HG02943 (cell line): ENCODE results near the gene PM20D1.

Experiments used
- ATAC-seq: cut with Tn5 transposase; IDR thresholded peaks from one replicate; pipeline ENCODE4 v1.9.1; 2021; ENCODE audit warnings: mild to moderate bottlenecking, low read depth, moderate library complexity; ENCODE audit not compliant: unreplicated experiment

The PM20D1 gene

DNA sequence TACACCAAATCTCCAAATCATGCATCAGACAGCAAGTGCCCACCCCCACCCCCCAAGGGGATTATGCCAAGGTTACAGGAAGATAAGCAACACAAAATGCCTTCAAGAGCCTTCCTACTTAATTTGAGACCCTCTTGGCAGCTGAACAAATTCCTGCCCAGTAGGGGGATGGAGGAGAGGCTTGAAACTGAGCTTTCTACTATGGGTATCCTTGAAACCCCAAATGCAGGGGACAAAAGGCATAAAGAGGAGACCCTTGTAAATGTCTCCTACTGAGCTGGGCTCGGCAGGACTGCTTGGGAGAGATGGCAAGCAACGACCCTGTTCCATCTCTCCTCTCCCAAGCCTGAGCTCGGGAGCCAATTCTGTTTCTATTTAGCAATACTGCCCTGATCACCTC is 40.5 kb downstream of the PM20D1 start:
- ATAC-seq, result no peak

GRCh38 chr1:205805082-205805711 is 44.7 kb downstream of the PM20D1 start:
- ATAC-seq, result no peak

DNA sequence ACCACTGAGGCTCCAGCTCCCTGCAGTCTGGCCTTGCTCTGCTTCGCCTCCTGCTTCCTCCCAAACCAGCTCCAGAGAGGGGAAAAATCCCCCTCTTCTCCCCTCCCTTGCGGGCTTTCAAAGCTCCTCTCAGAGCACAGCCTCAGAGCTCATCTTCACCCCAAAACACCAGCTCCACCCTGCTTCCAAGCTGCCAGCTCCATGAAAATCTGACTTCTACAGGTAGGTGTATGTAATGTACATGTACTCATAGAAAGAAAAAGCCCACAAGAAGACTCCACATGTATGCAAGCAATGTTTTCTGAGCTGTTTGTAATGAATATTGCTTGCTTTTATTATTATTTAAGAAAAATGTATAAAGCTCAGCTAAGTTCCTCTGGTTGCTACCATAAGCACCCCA is 45.3 kb downstream of the PM20D1 start:
- no peak for ATAC-seq

DNA sequence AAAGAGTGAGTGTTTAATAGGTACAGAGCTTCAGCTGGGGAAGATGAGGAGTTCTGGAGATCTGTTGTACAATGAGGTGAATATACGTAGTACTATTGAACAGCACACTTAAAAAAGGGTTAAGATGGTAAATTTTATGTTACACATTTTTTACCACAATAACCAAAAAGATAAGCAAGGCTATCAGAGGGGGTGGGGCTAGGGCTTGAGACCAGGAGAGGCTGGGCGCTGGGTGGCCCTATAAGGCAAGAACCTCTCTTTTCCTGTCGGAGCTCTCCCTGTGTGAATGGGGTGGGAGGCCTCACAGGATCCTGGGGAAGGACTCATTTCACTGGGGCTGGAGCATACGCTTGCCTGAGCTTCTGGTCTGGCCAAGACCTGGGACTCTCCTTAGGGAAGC is 45.9 kb downstream of the PM20D1 start:
- ATAC-seq, result no peak

DNA sequence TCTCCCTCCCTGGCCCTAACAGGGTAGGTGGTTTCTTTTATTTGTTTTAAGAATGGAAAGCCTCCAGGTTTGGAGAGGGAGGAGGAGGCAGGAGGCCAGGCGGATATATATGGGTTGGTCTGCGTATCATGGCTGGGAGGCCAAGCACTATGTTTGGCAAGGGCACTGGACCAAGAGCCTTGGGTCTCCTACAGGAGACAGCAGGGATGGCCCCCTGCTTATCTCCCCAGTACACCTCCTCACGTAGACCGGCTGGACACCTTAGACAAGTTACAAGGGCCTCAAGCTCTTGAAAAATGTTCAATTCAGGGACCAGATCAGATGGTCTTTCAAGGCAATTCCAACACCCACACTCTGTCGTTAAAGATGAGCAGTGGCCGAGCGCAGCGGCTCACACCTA is 47.9 kb downstream of the PM20D1 start:
- no peak for ATAC-seq

- no peak for ATAC-seq
These were observed 48.8 kb downstream of the PM20D1 start for GRCh38 chr1:205800981-205801703.

DNA sequence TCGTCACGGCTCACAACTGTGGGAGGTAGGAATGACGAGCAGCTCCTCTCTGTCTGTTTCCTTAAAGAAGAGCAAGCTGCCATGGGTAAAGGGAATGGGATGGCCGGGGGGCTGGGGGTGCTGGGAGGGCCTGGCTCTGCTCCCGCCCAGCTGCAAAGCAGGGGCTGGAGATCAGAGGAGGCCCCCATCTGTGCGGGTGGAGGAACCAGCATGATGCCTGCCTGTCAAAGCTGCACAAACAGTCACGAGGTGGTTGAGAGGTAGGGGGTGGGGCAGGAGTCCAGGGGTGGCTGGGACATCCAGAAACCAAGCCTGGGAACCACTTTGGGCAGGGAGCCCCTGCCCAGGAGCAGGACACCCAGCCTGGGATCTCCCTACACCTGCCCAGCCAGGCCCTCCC is 49.5 kb downstream of the PM20D1 start:
- no peak for ATAC-seq

- no peak for ATAC-seq
These were observed 51.4 kb downstream of the PM20D1 start for GRCh38 chr1:205798577-205798976.

GRCh38 chr1:205797168-205797567 is 52.8 kb downstream of the PM20D1 start:
- no peak for ATAC-seq

GRCh38 chr1:205794011-205794730 is 55.8 kb downstream of the PM20D1 start:
- no peak for ATAC-seq

DNA sequence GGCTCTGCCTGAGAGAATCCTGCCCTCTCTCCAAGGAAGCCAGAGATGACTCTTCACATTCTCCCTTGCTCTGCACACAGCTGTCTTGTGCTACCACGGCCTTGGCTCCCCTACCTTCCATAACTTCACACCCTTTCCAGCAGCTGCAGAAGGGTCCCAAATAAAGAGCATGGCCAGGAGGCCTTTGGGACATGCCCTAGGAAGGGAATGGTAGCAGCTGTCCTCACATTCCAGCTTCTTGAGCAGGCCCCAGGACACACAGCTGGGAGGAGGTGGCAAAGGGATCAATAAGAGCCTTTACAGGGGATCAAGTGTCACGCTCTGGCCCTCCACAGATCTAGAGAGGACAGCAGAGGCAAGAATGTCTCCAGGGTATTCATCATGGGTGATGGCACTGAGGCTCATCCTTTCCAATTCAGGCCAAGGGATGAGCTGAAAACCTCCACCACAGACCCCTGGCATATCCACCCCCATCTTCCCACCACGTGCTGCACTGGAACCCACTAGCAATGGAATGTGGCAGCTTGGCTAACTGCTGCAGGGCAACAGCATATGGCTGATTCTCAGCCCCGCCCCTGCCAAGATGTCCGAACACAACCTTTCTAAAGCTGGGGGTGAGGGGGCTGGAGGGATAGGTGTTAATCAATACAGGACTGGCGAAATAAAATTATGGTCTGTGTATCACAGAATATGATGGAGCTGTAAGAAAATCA is 56.8 kb downstream of the PM20D1 start:
- ATAC-seq, result no peak

- no peak for ATAC-seq
These were observed 57.5 kb downstream of the PM20D1 start for GRCh38 chr1:205792481-205792881.

DNA sequence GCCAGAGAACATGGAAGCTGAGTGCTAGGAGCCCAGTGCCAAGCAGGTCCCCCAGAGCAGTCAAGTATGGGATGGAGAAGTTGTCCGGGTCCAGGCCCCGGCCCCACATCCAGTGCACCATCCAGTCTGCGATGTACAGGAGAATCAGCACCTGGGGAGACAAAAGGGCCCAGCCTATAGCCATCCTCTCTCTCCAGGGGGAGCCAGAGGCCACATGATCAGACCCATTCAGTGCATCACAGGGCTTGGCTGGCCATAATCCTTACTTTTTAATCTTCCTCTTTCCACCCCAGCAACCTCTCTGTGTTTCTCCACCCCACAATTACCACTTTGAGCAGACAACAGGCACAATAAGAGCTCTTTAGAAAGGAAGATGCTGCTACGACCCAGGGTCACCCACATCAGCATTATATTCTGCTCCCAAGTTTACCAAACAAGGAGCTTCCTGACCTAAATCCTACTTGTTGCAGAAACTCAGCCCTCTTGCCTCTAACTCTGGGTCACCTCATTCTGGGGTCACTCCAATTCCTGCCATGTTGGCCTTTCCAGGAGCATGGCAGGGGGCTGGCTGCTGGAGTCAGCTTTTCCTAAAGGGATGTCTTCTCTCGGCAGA is 58.3 kb downstream of the PM20D1 start:
- no peak for ATAC-seq

DNA sequence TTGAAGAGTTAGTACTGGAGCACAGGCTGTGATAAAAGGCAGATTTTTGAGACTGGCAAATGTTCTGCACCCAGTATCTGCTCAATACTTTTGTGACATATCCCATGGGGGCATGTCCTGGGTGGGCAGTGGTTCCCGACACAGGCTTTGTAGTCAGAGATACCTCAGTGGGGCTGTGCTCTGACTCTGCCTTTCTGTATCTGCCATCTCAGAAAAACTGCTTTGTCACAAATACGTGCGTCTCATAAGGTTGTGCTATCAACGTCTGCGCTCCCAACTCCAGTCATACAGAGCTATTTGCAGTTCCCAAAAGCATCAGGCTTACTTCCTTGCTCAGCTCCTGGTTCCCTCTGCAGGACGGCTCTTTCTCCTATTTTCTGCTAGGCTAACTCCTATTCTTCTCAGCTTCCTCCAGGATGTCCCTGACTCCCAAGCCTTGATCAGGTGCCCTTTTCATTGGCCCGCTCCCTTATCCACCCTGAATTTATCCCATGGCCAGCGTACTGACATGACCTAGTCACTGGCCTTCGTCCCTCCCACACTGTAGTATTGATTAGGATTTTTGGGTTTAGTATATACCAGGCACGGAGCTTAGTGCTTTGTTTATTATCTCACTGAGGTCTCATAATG is 62.5 kb downstream of the PM20D1 start:
- ATAC-seq, result no peak

GRCh38 chr1:205786601-205787000 is 63.3 kb downstream of the PM20D1 start:
- ATAC-seq, result no peak

GRCh38 chr1:205785446-205785845 is 64.5 kb downstream of the PM20D1 start:
- no peak for ATAC-seq

- no peak for ATAC-seq
These were observed 66.0 kb downstream of the PM20D1 start for GRCh38 chr1:205783904-205784303.

DNA sequence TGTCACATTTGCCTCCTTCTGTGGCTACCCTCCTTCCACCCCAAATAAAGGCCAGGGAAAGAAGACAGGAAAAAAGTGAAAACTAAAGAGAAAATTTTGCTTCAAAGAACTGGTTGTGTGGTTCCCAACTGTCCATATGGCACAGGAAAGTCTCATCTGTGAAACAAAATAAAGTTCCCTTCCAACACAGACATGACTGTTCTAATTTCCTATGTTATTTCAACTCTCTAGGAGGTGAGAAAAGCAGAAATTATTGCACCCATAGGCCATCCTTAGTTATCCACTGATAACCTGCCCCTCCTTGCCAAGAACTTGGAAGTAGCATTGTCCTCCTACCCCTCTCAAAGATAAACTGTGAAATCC is 66.5 kb downstream of the PM20D1 start:
- ATAC-seq, result no peak

DNA sequence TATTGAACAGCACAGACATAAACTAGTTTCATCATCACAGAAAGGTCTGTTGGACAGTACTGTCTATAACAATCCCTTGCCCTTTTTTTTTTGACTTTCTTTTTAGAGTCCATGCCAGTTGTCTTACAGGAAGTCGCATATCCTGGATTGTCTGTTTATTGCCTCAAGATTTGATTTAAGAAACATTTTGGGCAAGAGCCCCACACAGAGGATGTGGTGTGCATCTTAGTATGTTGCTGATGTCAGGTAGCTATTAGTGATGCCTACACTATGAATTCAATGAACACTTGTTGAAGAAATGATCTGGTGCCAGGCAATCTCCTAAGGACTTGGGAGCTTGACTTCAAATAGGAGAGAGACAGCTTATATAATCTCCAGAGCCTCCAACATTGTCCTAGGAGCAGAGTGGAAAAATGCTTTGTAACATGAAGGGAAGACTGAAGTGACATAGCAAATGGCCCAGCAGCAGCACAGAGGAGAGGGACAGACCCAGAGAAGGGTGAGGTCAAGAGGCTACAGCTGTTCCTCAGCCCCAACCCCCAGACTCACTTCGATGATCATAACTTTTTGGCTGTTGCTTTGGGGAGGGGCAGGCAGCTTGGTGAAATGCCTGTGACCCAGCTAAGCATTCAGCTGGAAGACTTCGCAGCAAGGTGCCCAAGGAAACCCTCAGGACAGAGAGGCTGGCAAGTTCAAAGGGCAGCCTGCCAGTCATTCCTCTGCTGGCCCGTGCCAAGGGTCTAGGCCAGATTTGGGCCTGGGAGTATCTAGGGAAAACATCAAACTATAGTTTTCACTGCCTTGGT is 67.1 kb downstream of the PM20D1 start:
- no peak for ATAC-seq

GRCh38 chr1:205780335-205780734 is 69.6 kb downstream of the PM20D1 start:
- no peak for ATAC-seq
